HEK293T (cell line): ENCODE measurements around the gene CAGE1.

Experiments
- CTCF ChIA-PET: fragments of 350-600 bp; formaldehyde crosslinking; extraction: SDS; loops from one replicate; lab custom pipeline; 2021; ENCODE audit warnings: antibody characterized with exemption, inconsistent platforms; lab: Yijun Ruan, JAX
- POLR2A ChIA-PET: fragments of 350-600 bp; formaldehyde crosslinking; extraction: SDS; loops from one replicate; lab custom pipeline; 2020; ENCODE audit warnings: antibody characterized with exemption, inconsistent platforms; lab: Yijun Ruan, JAX
- DNase-seq: peaks from one replicate; pipeline ENCODE4 v3.0.0; 2012; ENCODE audit warnings: mixed read lengths; ENCODE audit errors: extremely low spot score
- ARNT ChIP-seq: fragments of 450-650 bp; IDR thresholded peaks from 2 replicates; pipeline ENCODE4 v1.6.1; 2017; ENCODE audit warnings: mild to moderate bottlenecking
- BHLHE40 ChIP-seq: fragments of 450-650 bp; IDR thresholded peaks from 2 replicates; pipeline ENCODE4 v1.6.1; 2016; ENCODE audit warnings: mild to moderate bottlenecking, moderate library complexity, borderline replicate concordance
- CTBP1 ChIP-seq: fragments of 450-650 bp; IDR thresholded peaks from 2 replicates; pipeline ENCODE4 v1.6.1; 2016; ENCODE audit warnings: borderline replicate concordance
- ELF4 ChIP-seq: fragments of 450-650 bp; IDR thresholded peaks from 2 replicates; pipeline ENCODE4 v1.6.1; 2017; ENCODE audit warnings: antibody characterized with exemption
- FOXA1 ChIP-seq: fragments of 450-650 bp; IDR thresholded peaks from 2 replicates; pipeline ENCODE4 v1.6.1; 2016; ENCODE audit warnings: mild to moderate bottlenecking
- FOXK2 ChIP-seq: fragments of 450-650 bp; IDR thresholded peaks from 2 replicates; pipeline ENCODE4 v1.6.1; 2016; ENCODE audit warnings: mild to moderate bottlenecking
- FOXM1 ChIP-seq: fragments of 450-650 bp; IDR thresholded peaks from 2 replicates; pipeline ENCODE4 v1.6.1; 2017; ENCODE audit warnings: mild to moderate bottlenecking, borderline replicate concordance
- HDGF ChIP-seq: fragments of 450-650 bp; IDR thresholded peaks from 2 replicates; pipeline ENCODE4 v1.6.1; 2017; ENCODE audit warnings: antibody characterized with exemption, borderline replicate concordance
- L3MBTL2 ChIP-seq: fragments of 450-650 bp; conservative IDR thresholded peaks from 2 replicates; pipeline ENCODE4 v1.6.1; 2016; ENCODE audit warnings: mild to moderate bottlenecking
- LEF1 ChIP-seq: fragments of 450-650 bp; IDR thresholded peaks from 2 replicates; pipeline ENCODE4 v1.6.1; 2017; ENCODE audit warnings: mild to moderate bottlenecking, borderline replicate concordance
- NFRKB ChIP-seq: fragments of 450-650 bp; IDR thresholded peaks from 2 replicates; pipeline ENCODE4 v1.6.1; 2016; ENCODE audit warnings: mild to moderate bottlenecking, moderate library complexity
- SP1 ChIP-seq: fragments of 450-650 bp; IDR thresholded peaks from 2 replicates; pipeline ENCODE4 v1.6.1; 2017
- SUZ12 ChIP-seq: fragments of 450-650 bp; IDR thresholded peaks from 2 replicates; pipeline ENCODE4 v1.6.1; 2016; ENCODE audit warnings: mild to moderate bottlenecking
- TARDBP ChIP-seq: fragments of 450-650 bp; IDR thresholded peaks from 2 replicates; pipeline ENCODE4 v1.6.1; 2016
- ZNF384 ChIP-seq: fragments of 450-650 bp; IDR thresholded peaks from 2 replicates; pipeline ENCODE4 v1.6.1; 2016
- TF ChIP-seq, protein P1 (sequence below): fragments of 450-650 bp; IDR thresholded peaks from 2 replicates; pipeline ENCODE4 v1.6.1; 2016

CAGE1 gene

GRCh38 chr6:7296602-7297001 lies 92.9 kb downstream of the CAGE1 start:
- ChIA-PET CTCF (no interaction called here), POLR2A (interaction anchor here (1.7 kb wide), 1 partner anchor 93 kb away, joined by 4 read pairs; the partner anchor contains the start of genes CAGE1 and RIOK1)
- TF ChIP-seq CTBP1 = no peak
- TF ChIP-seq ZNF384 = no peak
- no peak for TF ChIP-seq FOXA1
- TF ChIP-seq NFRKB = no peak
- no peak for TF ChIP-seq SUZ12
- no peak for TF ChIP-seq FOXK2
- TF ChIP-seq, protein P1, sequence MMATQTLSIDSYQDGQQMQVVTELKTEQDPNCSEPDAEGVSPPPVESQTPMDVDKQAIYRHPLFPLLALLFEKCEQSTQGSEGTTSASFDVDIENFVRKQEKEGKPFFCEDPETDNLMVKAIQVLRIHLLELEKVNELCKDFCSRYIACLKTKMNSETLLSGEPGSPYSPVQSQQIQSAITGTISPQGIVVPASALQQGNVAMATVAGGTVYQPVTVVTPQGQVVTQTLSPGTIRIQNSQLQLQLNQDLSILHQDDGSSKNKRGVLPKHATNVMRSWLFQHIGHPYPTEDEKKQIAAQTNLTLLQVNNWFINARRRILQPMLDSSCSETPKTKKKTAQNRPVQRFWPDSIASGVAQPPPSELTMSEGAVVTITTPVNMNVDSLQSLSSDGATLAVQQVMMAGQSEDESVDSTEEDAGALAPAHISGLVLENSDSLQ = no peak
- TF ChIP-seq L3MBTL2 = no peak
- no peak for DNase-seq

- ChIA-PET CTCF (no interaction called here), POLR2A (interaction anchor here (1.7 kb wide), 1 partner anchor 94 kb away, joined by 4 read pairs; the partner anchor contains the start of genes CAGE1 and RIOK1)
- no peak for TF ChIP-seq ARNT
- TF ChIP-seq ZNF384 = no peak
- TF ChIP-seq ELF4 = no peak
- no peak for TF ChIP-seq NFRKB
- TF ChIP-seq CTBP1 = no peak
- TF ChIP-seq FOXK2 = no peak
- no peak for TF ChIP-seq HDGF
- TF ChIP-seq LEF1 = no peak
- no peak for TF ChIP-seq SP1
- DNase-seq = no peak
These were observed 93.6 kb downstream of the CAGE1 start for GRCh38 chr6:7295916-7296315.

DNA sequence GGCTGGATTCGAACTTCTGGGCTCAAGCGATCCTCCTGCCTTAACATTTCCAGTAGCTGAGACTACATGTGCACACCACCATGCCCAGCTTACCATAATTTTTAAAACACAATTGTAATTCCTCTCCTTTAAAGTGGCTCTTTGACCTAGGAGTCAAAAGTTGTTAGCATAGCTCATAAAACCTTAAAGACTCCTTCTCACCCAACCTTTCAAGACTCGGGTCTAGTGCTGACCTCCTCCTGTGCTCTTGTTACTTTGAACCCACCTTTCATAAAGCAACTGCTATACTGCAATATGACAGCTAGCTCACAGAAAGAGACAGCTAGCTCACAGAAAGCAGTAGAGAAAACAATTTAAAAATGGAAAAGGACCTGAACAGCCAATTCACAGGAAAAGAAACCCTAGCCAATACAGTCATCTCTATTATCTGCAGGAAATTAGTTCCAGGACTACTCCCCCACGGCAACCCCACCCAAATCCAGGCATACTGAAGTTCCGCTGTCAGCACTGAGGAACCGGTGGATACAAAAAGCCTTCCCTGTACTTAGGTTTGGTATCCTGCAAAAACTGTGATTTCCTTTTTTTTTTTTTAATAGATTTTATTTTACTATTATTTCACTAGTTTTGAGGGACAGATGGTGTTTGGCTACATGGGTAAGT lies 96.8 kb downstream of the CAGE1 start:
- POLR2A ChIA-PET = interaction anchor here (1.2 kb wide), 1 partner anchor 97 kb away, joined by 3 read pairs; the partner anchor contains the start of genes CAGE1 and RIOK1
- DNase-seq = no peak
- CTCF ChIA-PET = interaction anchor here (0.7 kb wide), 1 partner anchor 235 kb away, joined by 4 read pairs; no protein-coding TSS in a partner anchor
- TF ChIP-seq SP1 (no peak), BHLHE40 (no peak), NFRKB (no peak), FOXA1 (no peak), HDGF (no peak), SUZ12 (no peak), ZNF384 (no peak), ELF4 (no peak), L3MBTL2 (no peak), FOXK2 (no peak), CTBP1 (no peak), LEF1 (no peak), FOXM1 (no peak), ARNT (no peak), TARDBP (no peak)
- TF ChIP-seq, protein P1 = no peak

DNA sequence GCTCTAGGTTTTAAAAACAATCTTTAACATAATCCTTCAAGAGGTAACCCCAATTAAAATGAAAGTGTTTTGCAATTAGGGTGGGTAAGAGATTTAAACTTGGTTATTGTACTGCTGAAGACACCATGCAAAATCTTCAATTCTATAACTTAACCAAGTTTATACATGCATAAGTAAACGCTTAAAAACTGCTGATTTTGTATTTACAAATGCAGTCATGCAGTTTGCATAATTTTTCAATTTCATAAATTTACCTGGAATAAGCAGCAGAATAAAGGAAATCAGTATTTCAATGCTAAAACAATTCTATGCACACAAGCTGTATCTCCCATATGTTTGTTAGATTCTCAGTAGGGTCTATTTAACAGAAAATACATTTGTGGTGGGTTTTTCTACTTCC lies 99.5 kb downstream of the CAGE1 start:
- TF ChIP-seq ARNT (no peak), FOXA1 (no peak), BHLHE40 (no peak), LEF1 (no peak), ELF4 (no peak), FOXK2 (no peak), SUZ12 (no peak)
- CTCF ChIA-PET = interaction anchor here (0.7 kb wide), 1 partner anchor 29 kb away, joined by 4 read pairs; no protein-coding TSS in a partner anchor

DNA sequence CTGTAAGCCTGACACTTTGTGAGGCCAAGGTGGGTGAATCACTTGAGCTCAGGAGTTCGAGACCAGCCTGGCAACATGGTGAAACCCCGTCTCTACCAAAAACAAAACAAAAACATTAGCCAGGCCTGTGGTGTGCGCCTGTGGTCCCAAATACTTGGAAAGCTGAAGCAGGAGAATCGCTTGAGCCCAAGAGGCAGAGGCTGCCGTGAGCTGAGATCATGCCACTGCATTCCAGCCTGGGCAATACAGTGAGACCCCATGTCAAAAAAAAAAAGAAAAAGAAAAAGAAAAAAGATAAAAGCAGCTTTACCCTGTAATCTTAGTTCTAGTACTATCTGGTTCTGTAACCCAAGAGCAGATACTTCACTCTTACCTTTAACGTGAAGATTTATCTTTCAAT lies 104.1 kb downstream of the CAGE1 start:
- ChIA-PET POLR2A (no interaction called here), CTCF (interaction anchor here (0.8 to 1.0 kb wide), 2 partner anchors 9 to 10 kb away, joined by 3 read pairs; no protein-coding TSS in a partner anchor)
- no peak for TF ChIP-seq FOXA1
- DNase-seq = no peak

More for the DNA sequence above, 99.5 kb downstream of the CAGE1 start:
- DNase-seq = no peak
- POLR2A ChIA-PET = no interaction called here

DNA sequence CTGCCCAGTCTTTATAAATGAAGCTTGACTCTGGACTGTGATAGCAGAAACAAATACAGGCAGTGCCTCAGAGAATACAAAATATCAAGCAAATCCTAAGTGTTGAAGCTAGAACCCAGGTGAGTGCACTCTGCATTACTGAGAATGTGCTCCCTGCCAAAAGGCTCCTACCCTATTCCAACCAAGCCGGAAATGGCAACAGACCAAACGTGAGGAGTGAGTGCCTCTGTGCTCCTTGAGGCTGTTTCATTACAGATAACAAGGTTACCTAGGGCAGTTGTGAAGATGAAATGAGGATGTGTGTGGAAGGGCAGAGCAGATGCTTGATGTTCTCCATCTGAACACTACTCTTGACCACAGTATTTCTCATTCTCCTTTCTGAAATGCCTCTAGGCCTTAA lies 105.9 kb downstream of the CAGE1 start:
- DNase-seq = no peak
- ChIA-PET POLR2A (interaction anchor here (1.2 kb wide), 1 partner anchor 106 kb away, joined by 3 read pairs; the partner anchor contains the start of genes CAGE1 and RIOK1), CTCF (interaction anchor here (0.6 kb wide), 1 partner anchor 186 kb away, joined by 3 read pairs; no protein-coding TSS in a partner anchor)
- TF ChIP-seq NFRKB (no peak), ELF4 (no peak), FOXK2 (no peak), ARNT (no peak), SP1 (no peak), ZNF384 (no peak), HDGF (no peak), FOXA1 (no peak), FOXM1 (no peak), BHLHE40 (no peak), L3MBTL2 (no peak), TARDBP (no peak), CTBP1 (no peak), LEF1 (no peak)
- TF ChIP-seq, protein P1 = no peak
